ENCODE measurements around the gene LRMDA.

The LRMDA gene

DNA sequence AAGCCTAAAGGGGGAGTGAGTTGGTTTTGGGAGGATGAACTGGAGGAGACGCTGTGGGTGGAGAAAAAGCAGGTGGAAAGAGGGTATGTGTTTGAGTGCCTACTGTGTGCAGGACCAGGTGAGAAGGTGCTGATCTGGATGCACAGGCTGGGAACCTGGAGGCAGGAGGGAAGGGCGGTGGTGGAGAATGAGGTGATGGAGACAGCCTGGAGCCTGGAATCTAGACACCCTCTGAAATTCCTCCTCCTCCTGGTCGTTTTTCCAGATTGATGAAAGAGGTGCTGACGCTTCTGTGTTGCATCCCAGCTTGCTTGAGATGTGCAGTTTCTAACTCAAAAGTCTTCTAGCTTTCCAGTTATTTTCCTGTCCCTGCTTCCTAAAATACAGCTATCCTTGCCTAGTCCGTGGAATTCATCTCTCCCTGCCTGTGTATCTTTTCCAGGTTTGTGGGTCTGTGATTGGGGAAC, 67.5 kb downstream of the LRMDA start:
- H3K4me3 ChIP-seq (ENCODE audit: low read depth, low read length): no peak overlapping the region
- no peaks in the 10 kb centered on the region for H3K36me3 ChIP-seq (ENCODE audit: control insufficient read depth, insufficient read depth, low read length)
- H3K9ac ChIP-seq (ENCODE audit: low read depth, low read length): no peak overlapping the region
- H3K27me3 ChIP-seq (ENCODE audit: control insufficient read depth, insufficient read depth, low read length): peaks cover 3% of the 10 kb centered on the region; the same call in 1 of the 2 replicates
- no peaks in the 10 kb centered on the region for H3K4me1 ChIP-seq (ENCODE audit: control insufficient read depth, insufficient read depth, low read length)
- H3K27ac ChIP-seq (ENCODE audit: low read depth, low read length): no peak overlapping the region
- no peaks in the 10 kb centered on the region for H3K9me3 ChIP-seq (ENCODE audit: control insufficient read depth, insufficient read depth, low read length)

DNA sequence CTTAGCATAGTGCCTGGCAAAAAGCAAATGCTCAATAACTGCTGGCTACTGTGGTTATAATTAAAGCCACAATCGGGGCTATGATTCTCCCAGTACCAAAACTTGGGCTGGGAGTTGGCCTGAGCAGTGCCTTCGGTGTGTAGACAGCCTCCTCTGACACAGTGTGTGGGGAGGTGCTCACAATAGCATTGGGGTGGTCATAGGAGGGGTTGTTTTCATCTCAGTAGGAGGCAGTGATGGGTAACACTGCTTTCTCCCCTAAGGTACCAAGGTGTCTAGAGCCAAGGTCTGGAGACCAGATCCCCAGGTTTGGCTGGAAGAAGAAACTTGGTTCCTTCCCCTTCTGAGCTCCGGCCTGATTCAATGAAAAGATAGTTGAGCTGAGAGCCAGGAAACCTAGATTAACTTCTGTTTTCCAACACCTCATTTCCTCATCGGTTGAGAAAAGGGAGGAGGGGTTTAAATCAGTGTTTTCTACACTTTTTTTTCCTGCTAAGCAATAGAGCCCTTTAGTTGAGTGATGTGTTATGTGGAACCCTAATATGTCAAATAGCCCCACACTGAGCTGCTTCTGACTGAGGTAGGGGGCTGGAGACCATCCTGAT, 68.2 kb downstream of the LRMDA start:
- no peak overlapping the region for H3K9ac ChIP-seq (ENCODE audit: low read depth, low read length)
- no peaks in the 10 kb centered on the region for H3K4me1 ChIP-seq (ENCODE audit: control insufficient read depth, insufficient read depth, low read length)
- peaks cover 3% of the 10 kb centered on the region; the same call in 1 of the 2 replicates for H3K27me3 ChIP-seq (ENCODE audit: control insufficient read depth, insufficient read depth, low read length)
- H3K27ac ChIP-seq (ENCODE audit: low read depth, low read length): no peak overlapping the region
- H3K4me3 ChIP-seq (ENCODE audit: low read depth, low read length): no peak overlapping the region
- H3K36me3 ChIP-seq (ENCODE audit: control insufficient read depth, insufficient read depth, low read length): no peaks in the 10 kb centered on the region
- H3K9me3 ChIP-seq (ENCODE audit: control insufficient read depth, insufficient read depth, low read length): no peaks in the 10 kb centered on the region

DNA sequence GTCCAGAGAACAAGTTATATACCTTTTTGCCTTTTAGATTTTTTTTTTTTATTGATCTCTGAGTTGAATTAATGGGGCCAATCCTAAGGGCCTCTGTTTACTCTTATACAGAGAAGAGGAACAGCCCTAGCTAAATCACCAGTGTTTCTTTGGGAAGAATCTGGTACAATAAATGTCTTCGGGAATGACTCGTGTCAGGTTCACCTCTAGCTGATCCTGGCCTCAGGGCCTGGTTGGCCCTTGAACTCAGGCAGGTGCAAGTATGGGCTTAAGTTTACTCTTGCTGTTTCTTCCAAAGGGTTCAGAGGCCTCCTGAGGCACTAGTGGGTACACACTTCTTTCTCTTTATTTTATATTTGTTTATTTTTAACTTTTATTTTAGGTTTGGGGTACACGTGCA, 71.0 kb downstream of the LRMDA start:
- no peaks in the 10 kb centered on the region for H3K4me1 ChIP-seq (ENCODE audit: control insufficient read depth, insufficient read depth, low read length)

DNA sequence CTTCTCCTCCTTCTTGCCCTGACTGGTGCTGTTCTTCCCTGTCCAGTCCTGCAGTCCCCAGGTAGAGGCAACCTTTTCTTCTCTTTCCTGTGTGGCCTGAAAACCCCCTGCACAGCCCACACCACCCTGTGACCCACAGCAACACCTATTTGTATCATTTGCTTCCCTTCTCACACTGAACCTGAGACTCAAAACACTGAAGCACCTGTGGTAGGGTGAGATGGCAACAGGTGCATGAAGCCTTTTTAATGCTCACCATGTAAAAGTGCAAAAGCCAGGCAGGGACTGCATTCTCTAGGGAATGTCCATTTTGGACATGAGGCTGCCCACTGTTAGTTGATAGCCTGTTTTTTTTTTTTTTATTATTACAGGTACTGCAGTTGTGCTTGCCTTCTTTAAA, 71.4 kb downstream of the LRMDA start:
- H3K4me3 ChIP-seq (ENCODE audit: low read depth, low read length): no peak overlapping the region
- H3K9me3 ChIP-seq (ENCODE audit: control insufficient read depth, insufficient read depth, low read length): no peaks in the 10 kb centered on the region
- peaks cover 3% of the 10 kb centered on the region; the same call in 1 of the 2 replicates for H3K27me3 ChIP-seq (ENCODE audit: control insufficient read depth, insufficient read depth, low read length)
- H3K36me3 ChIP-seq (ENCODE audit: control insufficient read depth, insufficient read depth, low read length): no peaks in the 10 kb centered on the region
- H3K27ac ChIP-seq (ENCODE audit: low read depth, low read length): no peak overlapping the region
- no peaks in the 10 kb centered on the region for H3K4me1 ChIP-seq (ENCODE audit: control insufficient read depth, insufficient read depth, low read length)
- H3K9ac ChIP-seq (ENCODE audit: low read depth, low read length): no peak overlapping the region

More for the DNA sequence above, 71.0 kb downstream of the LRMDA start:
- Histone ChIP-seq H3K9ac (ENCODE audit: low read depth, low read length) (no peak overlapping the region), H3K27ac (ENCODE audit: low read depth, low read length) (no peak overlapping the region), H3K36me3 (ENCODE audit: control insufficient read depth, insufficient read depth, low read length) (no peaks in the 10 kb centered on the region), H3K27me3 (ENCODE audit: control insufficient read depth, insufficient read depth, low read length) (peaks cover 3% of the 10 kb centered on the region; the same call in 1 of the 2 replicates), H3K9me3 (ENCODE audit: control insufficient read depth, insufficient read depth, low read length) (no peaks in the 10 kb centered on the region), H3K4me3 (ENCODE audit: low read depth, low read length) (no peak overlapping the region)

DNA sequence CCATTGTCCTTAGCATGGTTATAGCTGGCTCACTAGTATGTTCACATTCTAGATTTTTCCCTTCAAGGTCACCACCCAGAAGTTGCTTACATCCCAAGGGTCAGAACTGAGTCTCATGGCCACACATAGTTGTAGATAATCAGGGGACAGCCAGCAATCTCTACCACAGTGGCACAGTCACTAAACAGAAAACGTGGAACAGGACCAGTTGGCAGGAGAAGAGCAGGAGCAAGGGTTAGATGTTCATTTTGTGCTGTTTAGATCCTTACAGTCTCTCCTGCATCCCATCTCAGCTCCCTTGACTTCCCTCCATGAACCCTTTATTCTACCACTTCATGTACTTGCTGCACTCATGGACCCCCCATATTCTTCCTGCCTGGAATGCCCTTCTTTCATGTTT, 73.9 kb downstream of the LRMDA start:
- Histone ChIP-seq H3K27me3 (ENCODE audit: control insufficient read depth, insufficient read depth, low read length) (no peaks in the 10 kb centered on the region), H3K9ac (ENCODE audit: low read depth, low read length) (no peak overlapping the region), H3K9me3 (ENCODE audit: control insufficient read depth, insufficient read depth, low read length) (no peaks in the 10 kb centered on the region), H3K4me1 (ENCODE audit: control insufficient read depth, insufficient read depth, low read length) (no peaks in the 10 kb centered on the region), H3K4me3 (ENCODE audit: low read depth, low read length) (no peak overlapping the region), H3K27ac (ENCODE audit: low read depth, low read length) (no peak overlapping the region), H3K36me3 (ENCODE audit: control insufficient read depth, insufficient read depth, low read length) (no peaks in the 10 kb centered on the region)

DNA sequence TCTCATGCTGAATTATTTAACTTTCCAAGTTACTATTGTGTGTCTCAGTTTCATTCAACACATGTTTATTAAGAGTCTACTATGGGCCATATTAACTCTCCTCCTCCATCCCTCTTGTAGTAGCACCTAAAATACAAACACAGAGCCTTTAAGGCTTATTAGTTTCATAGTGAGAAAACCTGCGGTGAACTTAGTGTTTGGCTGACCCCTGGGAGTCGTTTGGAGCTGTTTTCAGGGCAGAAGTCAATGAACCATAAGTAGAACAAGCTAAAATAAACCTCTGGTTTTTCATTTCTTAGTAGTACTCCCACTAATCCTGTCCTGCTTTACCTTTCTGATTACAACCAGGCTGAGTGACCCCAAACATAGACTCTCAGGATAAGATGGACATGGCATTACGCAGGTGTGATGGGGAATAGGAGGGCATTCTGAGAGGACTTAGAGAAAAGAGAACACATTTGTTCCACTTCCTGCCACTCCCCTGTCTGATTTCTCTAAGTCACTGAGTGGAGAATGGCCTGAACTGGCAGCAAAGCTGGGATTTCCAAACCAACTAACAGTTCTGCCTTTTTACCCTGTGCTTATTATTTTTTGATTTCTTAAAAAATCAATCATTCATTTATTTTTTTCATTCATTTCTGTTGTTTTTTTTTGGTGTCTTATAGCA, 74.5 kb downstream of the LRMDA start:
- Histone ChIP-seq H3K27ac (ENCODE audit: low read depth, low read length) (no peak overlapping the region), H3K27me3 (ENCODE audit: control insufficient read depth, insufficient read depth, low read length) (no peaks in the 10 kb centered on the region), H3K9me3 (ENCODE audit: control insufficient read depth, insufficient read depth, low read length) (no peaks in the 10 kb centered on the region), H3K9ac (ENCODE audit: low read depth, low read length) (no peak overlapping the region), H3K4me3 (ENCODE audit: low read depth, low read length) (no peak overlapping the region), H3K36me3 (ENCODE audit: control insufficient read depth, insufficient read depth, low read length) (no peaks in the 10 kb centered on the region), H3K4me1 (ENCODE audit: control insufficient read depth, insufficient read depth, low read length) (no peaks in the 10 kb centered on the region)

DNA sequence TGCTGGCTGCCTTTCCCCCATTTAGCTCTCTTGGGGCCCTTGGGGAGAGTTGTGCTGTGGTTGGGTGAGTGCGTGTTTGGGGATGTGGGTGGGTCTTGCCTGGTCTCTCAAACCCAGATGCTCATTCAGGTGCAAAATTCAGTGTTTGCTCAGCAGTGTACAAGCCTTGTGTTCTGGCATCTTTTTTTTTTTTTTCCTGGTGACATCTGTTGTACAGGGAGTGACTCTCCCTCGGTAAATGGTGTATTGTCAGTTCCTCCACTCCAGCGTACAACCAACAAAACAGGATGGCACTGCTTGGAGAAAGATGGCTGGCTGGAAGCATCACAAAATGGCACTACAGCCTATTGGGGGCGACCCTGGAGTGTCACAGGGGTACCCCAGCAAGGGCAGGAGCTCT, 75.5 kb downstream of the LRMDA start:
- Histone ChIP-seq H3K36me3 (ENCODE audit: control insufficient read depth, insufficient read depth, low read length) (no peaks in the 10 kb centered on the region), H3K9ac (ENCODE audit: low read depth, low read length) (no peak overlapping the region), H3K4me3 (ENCODE audit: low read depth, low read length) (no peak overlapping the region), H3K9me3 (ENCODE audit: control insufficient read depth, insufficient read depth, low read length) (no peaks in the 10 kb centered on the region), H3K27me3 (ENCODE audit: control insufficient read depth, insufficient read depth, low read length) (peaks cover 2% of the 10 kb centered on the region; the same call in 1 of the 2 replicates), H3K4me1 (ENCODE audit: control insufficient read depth, insufficient read depth, low read length) (no peaks in the 10 kb centered on the region; the same call in 1 of the 2 replicates), H3K27ac (ENCODE audit: low read depth, low read length) (no peak overlapping the region)

DNA sequence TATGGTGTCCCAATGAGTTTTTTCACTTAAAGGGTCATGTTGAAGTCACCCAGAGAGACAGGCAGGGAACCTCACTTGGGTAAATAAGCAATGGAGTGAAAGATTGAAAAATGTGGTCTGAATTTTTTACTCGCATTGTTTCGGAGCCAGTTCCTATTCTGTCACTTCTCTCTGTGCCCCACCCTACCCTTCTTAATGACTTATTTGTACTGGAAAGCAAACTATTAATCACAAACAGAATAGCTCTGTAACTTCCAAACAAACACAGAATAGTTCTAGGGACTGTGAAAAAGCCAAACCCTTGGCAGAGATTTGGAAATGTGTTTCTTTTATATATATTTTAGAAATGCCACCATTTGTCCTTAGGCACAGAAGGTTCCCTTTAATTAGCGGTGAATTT, 76.0 kb downstream of the LRMDA start:
- Histone ChIP-seq H3K27me3 (ENCODE audit: control insufficient read depth, insufficient read depth, low read length) (peaks cover 2% of the 10 kb centered on the region; the same call in 1 of the 2 replicates), H3K9me3 (ENCODE audit: control insufficient read depth, insufficient read depth, low read length) (no peaks in the 10 kb centered on the region), H3K4me1 (ENCODE audit: control insufficient read depth, insufficient read depth, low read length) (peaks cover 5% of the 10 kb centered on the region), H3K9ac (ENCODE audit: low read depth, low read length) (no peak overlapping the region), H3K27ac (ENCODE audit: low read depth, low read length) (no peak overlapping the region), H3K4me3 (ENCODE audit: low read depth, low read length) (no peak overlapping the region), H3K36me3 (ENCODE audit: control insufficient read depth, insufficient read depth, low read length) (no peaks in the 10 kb centered on the region)

DNA sequence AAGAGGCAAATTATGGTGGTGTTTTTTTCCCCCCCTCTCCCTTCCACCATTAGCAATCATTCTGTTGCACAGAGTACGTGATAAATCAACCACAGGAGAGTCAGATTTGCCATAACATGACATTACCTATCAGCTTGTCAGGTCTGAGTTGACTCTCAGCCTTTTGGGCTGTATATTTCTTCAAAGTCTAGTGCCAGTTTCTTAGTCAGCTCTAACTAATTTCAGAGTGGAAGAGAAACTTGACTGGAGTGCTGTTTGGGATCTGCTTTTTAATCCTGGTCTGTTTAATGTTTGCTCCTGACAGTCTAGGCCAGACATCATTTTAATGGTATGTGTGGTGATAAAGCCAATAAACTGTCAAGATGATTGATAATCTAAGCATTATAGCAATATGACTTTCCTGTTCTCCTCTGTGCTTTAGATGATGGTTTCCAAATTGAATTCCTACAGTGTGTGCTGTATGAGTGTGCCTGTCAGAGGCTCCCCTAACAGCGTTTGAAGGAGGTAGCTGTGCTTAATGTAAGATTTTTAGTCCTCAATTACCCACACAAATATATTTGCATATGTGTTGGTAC, 76.9 kb downstream of the LRMDA start:
- peaks cover 9% of the 10 kb centered on the region for H3K4me1 ChIP-seq (ENCODE audit: control insufficient read depth, insufficient read depth, low read length)
- H3K27ac ChIP-seq (ENCODE audit: low read depth, low read length): no peak overlapping the region
- no peaks in the 10 kb centered on the region for H3K36me3 ChIP-seq (ENCODE audit: control insufficient read depth, insufficient read depth, low read length)
- H3K9me3 ChIP-seq (ENCODE audit: control insufficient read depth, insufficient read depth, low read length): no peaks in the 10 kb centered on the region
- no peak overlapping the region for H3K4me3 ChIP-seq (ENCODE audit: low read depth, low read length)
- H3K27me3 ChIP-seq (ENCODE audit: control insufficient read depth, insufficient read depth, low read length): peaks cover 2% of the 10 kb centered on the region; the same call in 1 of the 2 replicates
- H3K9ac ChIP-seq (ENCODE audit: low read depth, low read length): no peak overlapping the region

DNA sequence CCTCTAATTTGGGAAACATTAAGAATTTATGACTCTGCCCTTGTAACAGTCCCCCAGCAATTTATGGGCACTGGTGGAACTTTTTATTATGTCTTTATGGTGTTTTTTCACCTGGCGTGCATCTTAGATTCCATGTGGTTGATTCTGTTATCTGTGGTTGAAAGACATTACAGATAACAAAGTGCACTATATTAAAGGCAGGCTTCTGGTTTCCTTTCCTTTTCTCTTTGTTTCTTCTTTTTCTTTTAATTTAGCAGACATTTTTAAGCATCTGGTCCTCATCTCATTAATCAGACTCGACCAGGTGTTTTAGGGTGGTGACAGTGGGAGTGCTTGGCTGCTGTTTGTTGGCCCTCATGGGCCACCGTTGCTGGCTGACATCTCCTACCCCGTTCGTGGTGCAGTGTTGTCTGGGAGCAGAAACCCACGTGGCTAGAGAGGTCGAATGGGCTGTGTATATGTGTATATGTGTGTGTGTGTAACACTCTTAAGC, 77.4 kb downstream of the LRMDA start:
- no peaks in the 10 kb centered on the region for H3K36me3 ChIP-seq (ENCODE audit: control insufficient read depth, insufficient read depth, low read length)
- no peak overlapping the region for H3K4me3 ChIP-seq (ENCODE audit: low read depth, low read length)
- no peak overlapping the region for H3K9ac ChIP-seq (ENCODE audit: low read depth, low read length)
- no peaks in the 10 kb centered on the region for H3K9me3 ChIP-seq (ENCODE audit: control insufficient read depth, insufficient read depth, low read length)
- H3K27me3 ChIP-seq (ENCODE audit: control insufficient read depth, insufficient read depth, low read length): peaks cover 2% of the 10 kb centered on the region; the same call in 1 of the 2 replicates
- peaks cover 9% of the 10 kb centered on the region for H3K4me1 ChIP-seq (ENCODE audit: control insufficient read depth, insufficient read depth, low read length)
- H3K27ac ChIP-seq (ENCODE audit: low read depth, low read length): no peak overlapping the region

DNA sequence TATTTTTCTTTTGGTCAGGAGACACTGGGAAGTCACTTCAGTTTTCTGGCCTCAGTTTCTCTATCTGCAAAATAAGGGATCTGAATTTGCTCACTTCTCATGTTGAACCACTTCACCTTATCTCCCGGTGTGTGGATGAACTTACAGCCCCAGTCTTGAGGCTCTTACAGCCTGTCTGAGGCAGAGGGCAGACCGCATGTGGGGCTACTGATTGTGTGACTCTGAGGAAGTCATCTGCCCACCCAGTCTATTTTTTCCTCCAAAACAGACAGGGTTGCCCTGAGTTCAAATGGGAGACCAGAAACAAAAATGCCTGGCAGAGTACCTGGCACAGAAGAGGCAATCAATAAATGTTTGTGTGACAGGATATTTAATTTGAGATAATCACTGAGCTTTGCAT, 78.3 kb downstream of the LRMDA start:
- H3K27ac ChIP-seq (ENCODE audit: low read depth, low read length): no peak overlapping the region
- H3K27me3 ChIP-seq (ENCODE audit: control insufficient read depth, insufficient read depth, low read length): peaks cover 2% of the 10 kb centered on the region; the same call in 1 of the 2 replicates
- no peak overlapping the region for H3K4me3 ChIP-seq (ENCODE audit: low read depth, low read length)
- H3K9me3 ChIP-seq (ENCODE audit: control insufficient read depth, insufficient read depth, low read length): no peaks in the 10 kb centered on the region
- peaks cover 9% of the 10 kb centered on the region for H3K4me1 ChIP-seq (ENCODE audit: control insufficient read depth, insufficient read depth, low read length)
- H3K36me3 ChIP-seq (ENCODE audit: control insufficient read depth, insufficient read depth, low read length): no peaks in the 10 kb centered on the region
- no peak overlapping the region for H3K9ac ChIP-seq (ENCODE audit: low read depth, low read length)

All from HUES48 (cell line).